ENCODE measurements around the gene MID2. TPM values are rescaled to one million over a fixed set of nuclear protein-coding genes. Genes with fewer than 3 reads are reported as not detected.
"Not testable (repeated sequence)": the region's sequence is repeated elsewhere in the genome, so short reads cannot be mapped to it uniquely, and the experiment has no call there.

The MID2 gene
- polyA plus RNA-seq, 4 donors, result 0.67 to 6.9 (median 1.6) TPM

DNA sequence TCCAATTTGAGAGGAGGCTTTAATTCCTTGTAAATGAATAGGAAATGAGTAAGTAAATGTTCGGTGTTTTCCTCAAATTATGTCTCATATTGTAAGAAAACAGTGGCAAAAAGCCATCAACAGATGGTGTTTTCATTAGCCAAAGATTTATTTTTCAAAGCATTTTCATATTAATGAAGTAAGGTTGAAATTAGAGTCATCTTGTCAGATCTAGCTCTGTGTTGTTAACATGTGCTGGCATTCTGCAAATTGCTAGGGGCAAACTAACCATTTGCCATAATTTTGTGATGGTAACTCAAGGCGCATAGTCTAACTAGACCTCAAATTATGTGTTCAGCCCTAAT lies 24.7 kb downstream of the MID2 start:
- Histone ChIP-seq H3K4me1 (ENCODE audit: control insufficient read depth in 3 of 3, insufficient read depth in 2 of 3, low read depth in 1 of 3, low read length in 2 of 3) (no peaks in the 10 kb centered on the region), H3K36me3 (ENCODE audit: control insufficient read depth in 3 of 3, insufficient read depth in 2 of 3, low read depth in 1 of 3, low read length in 3 of 3) (no peaks in the 10 kb centered on the region), H3K27me3 (ENCODE audit: control insufficient read depth in 3 of 3, insufficient read depth in 3 of 3, low read length in 3 of 3) (peaks cover 0 to 3% (median 0%) of the 10 kb centered on the region in 3 donors), H3K4me3 (ENCODE audit: low read depth in 1 of 3, low read length in 3 of 3) (no peak overlapping the region), H3K9me3 (ENCODE audit: control insufficient read depth in 2 of 2, insufficient read depth in 1 of 2, low read depth in 1 of 2, low read length in 1 of 2) (no peaks in the 10 kb centered on the region), H3K27ac (ENCODE audit: low read depth in 1 of 3, low read length in 2 of 3) (no peak overlapping the region)
- DNase-seq (no peak), FAIRE-seq (no peak)
- WGBS, 3 donors, result 76 to 88% (median 86%) methylated on average over 2 of the region's 2 CpGs

DNA sequence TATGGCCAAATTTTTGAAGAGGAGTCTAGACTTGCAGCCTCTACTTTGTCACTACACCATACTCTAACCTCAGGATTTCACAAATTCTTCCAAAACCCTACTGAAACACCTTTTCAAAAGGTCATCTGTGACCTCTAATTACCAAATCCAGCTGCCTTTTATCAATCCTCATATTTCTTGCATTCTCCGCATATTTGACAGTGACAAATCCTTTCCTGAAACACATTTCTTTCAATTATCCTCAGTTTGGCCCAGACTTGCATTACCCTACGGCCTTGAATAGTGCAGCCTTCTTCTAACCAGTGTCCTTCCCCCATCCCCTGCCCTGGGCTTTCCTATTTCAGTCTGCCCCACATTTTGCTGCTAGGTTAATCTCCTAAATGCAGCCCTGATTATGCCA lies 25.5 kb downstream of the MID2 start:
- no peak for FAIRE-seq

GRCh38 chrX:107851665-107852064 lies 26.0 kb downstream of the MID2 start:
- FAIRE-seq, result not testable (repeated sequence)
- WGBS, 3 donors, result 83 to 96% (median 96%) methylated on average over 7 of the region's 7 CpGs

More for the DNA sequence above, 25.5 kb downstream of the MID2 start:
- no peaks in the 10 kb centered on the region for H3K9me3 ChIP-seq (ENCODE audit: control insufficient read depth in 2 of 2, insufficient read depth in 1 of 2, low read depth in 1 of 2, low read length in 1 of 2)
- no peaks in the 10 kb centered on the region for H3K36me3 ChIP-seq (ENCODE audit: control insufficient read depth in 3 of 3, insufficient read depth in 2 of 3, low read depth in 1 of 3, low read length in 3 of 3)
- no peaks in the 10 kb centered on the region for H3K4me1 ChIP-seq (ENCODE audit: control insufficient read depth in 3 of 3, insufficient read depth in 2 of 3, low read depth in 1 of 3, low read length in 2 of 3)
- no peak for DNase-seq
- H3K27me3 ChIP-seq (ENCODE audit: control insufficient read depth in 3 of 3, insufficient read depth in 3 of 3, low read length in 3 of 3), result peaks cover 0 to 3% (median 0%) of the 10 kb centered on the region in 3 donors
- no peak overlapping the region for H3K4me3 ChIP-seq (ENCODE audit: low read depth in 1 of 3, low read length in 3 of 3)
- no peak overlapping the region for H3K27ac ChIP-seq (ENCODE audit: low read depth in 1 of 3, low read length in 2 of 3)
- 67 to 70% (median 69%) methylated on average over 2 of the region's 2 CpGs for WGBS, 3 donors

DNA sequence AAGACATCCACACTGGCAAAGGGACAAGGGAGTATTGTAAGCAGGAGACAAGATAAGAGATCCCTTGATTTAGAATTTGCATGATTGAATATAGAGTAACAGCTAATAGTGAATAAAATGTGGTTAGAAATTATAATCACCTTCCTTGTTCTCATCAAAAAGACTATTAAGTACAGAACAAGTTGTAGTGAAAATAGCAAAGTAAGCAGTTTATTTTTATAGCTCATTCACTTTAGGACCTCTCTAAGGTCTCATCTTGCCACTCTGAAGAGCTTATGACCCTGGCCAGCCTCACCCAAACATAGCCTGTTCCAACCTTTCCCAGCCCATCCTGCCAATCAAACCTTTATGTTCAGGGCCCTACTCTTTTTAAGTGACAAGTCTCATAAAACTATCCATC lies 30.6 kb downstream of the MID2 start:
- Histone ChIP-seq H3K4me1 (ENCODE audit: control insufficient read depth in 3 of 3, insufficient read depth in 2 of 3, low read depth in 1 of 3, low read length in 2 of 3) (no peaks in the 10 kb centered on the region), H3K9me3 (ENCODE audit: control insufficient read depth in 2 of 2, insufficient read depth in 1 of 2, low read depth in 1 of 2, low read length in 1 of 2) (no peaks in the 10 kb centered on the region), H3K27ac (ENCODE audit: low read depth in 1 of 3, low read length in 2 of 3) (no peak overlapping the region), H3K36me3 (ENCODE audit: control insufficient read depth in 3 of 3, insufficient read depth in 2 of 3, low read depth in 1 of 3, low read length in 3 of 3) (no peaks in the 10 kb centered on the region), H3K4me3 (ENCODE audit: low read depth in 1 of 3, low read length in 3 of 3) (no peak overlapping the region), H3K27me3 (ENCODE audit: control insufficient read depth in 3 of 3, insufficient read depth in 3 of 3, low read length in 3 of 3) (no peaks in the 10 kb centered on the region)
- FAIRE-seq, result no peak
- no peak for DNase-seq

More at GRCh38 chrX:107851665-107852064, 26.0 kb downstream of the MID2 start:
- DNase-seq; H3K27me3 ChIP-seq (ENCODE audit: control insufficient read depth in 3 of 3, insufficient read depth in 3 of 3, low read length in 3 of 3); H3K36me3 ChIP-seq (ENCODE audit: control insufficient read depth in 3 of 3, insufficient read depth in 2 of 3, low read depth in 1 of 3, low read length in 3 of 3); H3K27ac ChIP-seq (ENCODE audit: low read depth in 1 of 3, low read length in 2 of 3); H3K4me3 ChIP-seq (ENCODE audit: low read depth in 1 of 3, low read length in 3 of 3); H3K9me3 ChIP-seq (ENCODE audit: control insufficient read depth in 2 of 2, insufficient read depth in 1 of 2, low read depth in 1 of 2, low read length in 1 of 2); H3K4me1 ChIP-seq (ENCODE audit: control insufficient read depth in 3 of 3, insufficient read depth in 2 of 3, low read depth in 1 of 3, low read length in 2 of 3): not testable (repeated sequence)

DNA sequence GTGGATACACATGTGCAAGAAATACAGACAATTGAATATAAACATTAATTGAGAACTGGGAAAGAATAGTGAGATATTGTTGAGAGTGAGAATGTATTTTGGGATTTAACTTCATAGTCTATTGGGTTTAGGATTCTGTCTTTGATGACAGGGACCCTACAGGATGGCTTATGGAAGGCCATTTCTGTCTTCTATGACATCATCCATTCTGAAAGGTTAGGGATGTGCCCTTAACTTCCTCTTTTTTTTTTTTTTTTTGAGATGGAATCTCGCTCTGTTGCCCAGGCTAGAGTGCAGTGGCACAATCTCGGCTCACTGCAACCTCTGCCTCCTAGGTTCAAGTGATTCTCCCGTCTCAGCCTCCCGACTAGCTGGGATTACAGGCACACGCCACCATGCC lies 31.4 kb downstream of the MID2 start:
- not testable (repeated sequence) for FAIRE-seq; H3K36me3 ChIP-seq (ENCODE audit: control insufficient read depth in 3 of 3, insufficient read depth in 2 of 3, low read depth in 1 of 3, low read length in 3 of 3); H3K9me3 ChIP-seq (ENCODE audit: control insufficient read depth in 2 of 2, insufficient read depth in 1 of 2, low read depth in 1 of 2, low read length in 1 of 2); DNase-seq; H3K27ac ChIP-seq (ENCODE audit: low read depth in 1 of 3, low read length in 2 of 3); H3K4me1 ChIP-seq (ENCODE audit: control insufficient read depth in 3 of 3, insufficient read depth in 2 of 3, low read depth in 1 of 3, low read length in 2 of 3); H3K4me3 ChIP-seq (ENCODE audit: low read depth in 1 of 3, low read length in 3 of 3); H3K27me3 ChIP-seq (ENCODE audit: control insufficient read depth in 3 of 3, insufficient read depth in 3 of 3, low read length in 3 of 3)
- WGBS, 3 donors, result 81 to 100% (median 93%) methylated on average over 4 to 5 of the region's 5 CpGs

- no peak overlapping the region for H3K27ac ChIP-seq (ENCODE audit: low read depth in 1 of 3, low read length in 2 of 3)
- H3K4me1 ChIP-seq (ENCODE audit: control insufficient read depth in 3 of 3, insufficient read depth in 2 of 3, low read depth in 1 of 3, low read length in 2 of 3), result no peaks in the 10 kb centered on the region
- FAIRE-seq (no peak), DNase-seq (peak; percentile 3 to 47)
- no peaks in the 10 kb centered on the region for H3K27me3 ChIP-seq (ENCODE audit: control insufficient read depth in 3 of 3, insufficient read depth in 3 of 3, low read length in 3 of 3)
- H3K9me3 ChIP-seq (ENCODE audit: control insufficient read depth in 2 of 2, insufficient read depth in 1 of 2, low read depth in 1 of 2, low read length in 1 of 2), result no peaks in the 10 kb centered on the region
- 24 to 59% (median 56%) methylated on average over 5 of the region's 5 CpGs for WGBS, 3 donors
- H3K36me3 ChIP-seq (ENCODE audit: control insufficient read depth in 3 of 3, insufficient read depth in 2 of 3, low read depth in 1 of 3, low read length in 3 of 3), result no peaks in the 10 kb centered on the region
- H3K4me3 ChIP-seq (ENCODE audit: low read depth in 1 of 3, low read length in 3 of 3), result no peak overlapping the region
Observed at GRCh38 chrX:107857837-107858236, 32.2 kb downstream of the MID2 start.

DNA sequence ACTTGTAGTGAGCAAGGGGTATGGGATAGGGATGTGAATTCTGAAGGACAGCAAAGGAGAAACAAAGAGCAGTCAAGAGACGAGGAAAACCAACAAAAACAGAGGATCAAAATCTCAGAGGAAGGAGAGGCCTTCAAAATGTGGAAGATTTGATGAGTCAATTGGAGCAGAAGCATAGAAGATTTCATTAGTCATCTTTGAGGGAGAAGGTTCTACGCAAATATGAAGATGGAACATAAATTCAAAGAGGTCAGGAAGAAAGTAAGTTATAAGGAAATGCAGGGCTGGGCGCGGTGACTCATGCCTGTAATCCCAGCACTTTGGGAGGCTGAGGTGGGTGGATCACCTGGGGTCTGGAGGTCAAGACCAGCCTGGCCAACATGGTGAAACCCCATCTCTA lies 35.4 kb downstream of the MID2 start:
- FAIRE-seq, result no peak
- Histone ChIP-seq H3K36me3 (ENCODE audit: control insufficient read depth in 3 of 3, insufficient read depth in 2 of 3, low read depth in 1 of 3, low read length in 3 of 3) (no peaks in the 10 kb centered on the region), H3K27ac (ENCODE audit: low read depth in 1 of 3, low read length in 2 of 3) (no peak overlapping the region), H3K4me3 (ENCODE audit: low read depth in 1 of 3, low read length in 3 of 3) (no peak overlapping the region), H3K27me3 (ENCODE audit: control insufficient read depth in 3 of 3, insufficient read depth in 3 of 3, low read length in 3 of 3) (peaks cover 0 to 2% (median 0%) of the 10 kb centered on the region in 3 donors), H3K9me3 (ENCODE audit: control insufficient read depth in 2 of 2, insufficient read depth in 1 of 2, low read depth in 1 of 2, low read length in 1 of 2) (no peaks in the 10 kb centered on the region), H3K4me1 (ENCODE audit: control insufficient read depth in 3 of 3, insufficient read depth in 2 of 3, low read depth in 1 of 3, low read length in 2 of 3) (no peaks in the 10 kb centered on the region)
- no peak for DNase-seq
- 83 to 94% (median 84%) methylated on average over 4 of the region's 4 CpGs for WGBS, 3 donors

DNA sequence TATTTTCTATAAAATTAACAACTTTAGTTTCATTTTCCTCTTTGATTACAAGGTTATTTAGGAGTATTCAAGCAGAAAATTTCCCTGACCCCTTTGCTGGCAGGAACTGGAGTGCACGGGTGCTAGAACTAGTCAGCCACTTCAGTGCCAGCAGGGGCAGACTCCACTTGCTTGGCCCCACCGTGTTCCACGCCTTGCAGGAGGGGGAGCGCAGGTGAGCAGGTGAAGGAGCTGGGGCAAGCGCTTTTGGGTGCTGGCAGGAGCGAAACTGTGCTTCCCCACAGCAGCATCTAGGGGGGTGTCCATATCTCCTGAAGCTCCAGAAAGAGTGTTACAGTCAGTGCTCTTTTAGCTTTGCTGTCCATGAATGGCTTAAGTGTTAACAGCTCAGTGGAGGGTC lies 45.5 kb downstream of the MID2 start:
- 75 to 87% (median 84%) methylated on average over 6 of the region's 6 CpGs for WGBS, 3 donors
- no peak overlapping the region for H3K4me3 ChIP-seq (ENCODE audit: low read depth in 1 of 3, low read length in 3 of 3)
- no peaks in the 10 kb centered on the region for H3K27me3 ChIP-seq (ENCODE audit: control insufficient read depth in 3 of 3, insufficient read depth in 3 of 3, low read length in 3 of 3)
- no peak overlapping the region for H3K27ac ChIP-seq (ENCODE audit: low read depth in 1 of 3, low read length in 2 of 3)
- no peaks in the 10 kb centered on the region for H3K9me3 ChIP-seq (ENCODE audit: control insufficient read depth in 2 of 2, insufficient read depth in 1 of 2, low read depth in 1 of 2, low read length in 1 of 2)
- no peaks in the 10 kb centered on the region for H3K4me1 ChIP-seq (ENCODE audit: control insufficient read depth in 3 of 3, insufficient read depth in 2 of 3, low read depth in 1 of 3, low read length in 2 of 3)
- H3K36me3 ChIP-seq (ENCODE audit: control insufficient read depth in 3 of 3, insufficient read depth in 2 of 3, low read depth in 1 of 3, low read length in 3 of 3), result peaks cover 0 to 3% (median 0%) of the 10 kb centered on the region in 3 donors
- DNase-seq (no peak), FAIRE-seq (no peak)

DNA sequence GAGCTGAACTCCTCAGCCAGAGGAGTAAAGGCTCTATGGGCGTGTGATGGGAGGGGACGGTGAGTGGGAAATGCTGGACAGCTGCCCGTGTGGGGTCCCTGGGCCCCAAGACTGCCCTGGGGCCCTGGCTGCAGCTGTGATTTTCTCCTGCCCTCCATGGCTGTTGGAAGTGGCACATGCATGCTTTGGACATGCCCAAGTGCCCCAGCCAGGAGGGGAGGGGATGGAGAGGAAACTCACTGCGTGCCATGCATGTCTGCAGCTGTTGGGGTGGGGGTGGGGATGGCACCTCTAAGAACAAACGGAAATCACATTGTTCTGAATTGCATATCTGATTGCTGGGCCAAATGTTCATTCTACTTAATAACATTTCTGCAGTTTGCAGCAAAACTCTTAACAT lies 52.4 kb downstream of the MID2 start:
- H3K4me3 ChIP-seq (ENCODE audit: low read depth in 1 of 3, low read length in 3 of 3), result no peak overlapping the region
- DNase-seq, result no peak
- H3K36me3 ChIP-seq (ENCODE audit: control insufficient read depth in 3 of 3, insufficient read depth in 2 of 3, low read depth in 1 of 3, low read length in 3 of 3), result no peaks in the 10 kb centered on the region
- no peak for FAIRE-seq
- no peaks in the 10 kb centered on the region for H3K9me3 ChIP-seq (ENCODE audit: control insufficient read depth in 2 of 2, insufficient read depth in 1 of 2, low read depth in 1 of 2, low read length in 1 of 2)
- WGBS, 3 donors, result 67 to 73% (median 68%) methylated on average over 5 of the region's 5 CpGs
- H3K27me3 ChIP-seq (ENCODE audit: control insufficient read depth in 3 of 3, insufficient read depth in 3 of 3, low read length in 3 of 3), result no peaks in the 10 kb centered on the region
- H3K4me1 ChIP-seq (ENCODE audit: control insufficient read depth in 3 of 3, insufficient read depth in 2 of 3, low read depth in 1 of 3, low read length in 2 of 3), result no peaks in the 10 kb centered on the region
- no peak overlapping the region for H3K27ac ChIP-seq (ENCODE audit: low read depth in 1 of 3, low read length in 2 of 3)

All from small intestine (tissue), 7 donors.